DND-41 (cell line): ENCODE results near the gene POFUT1.

Experiments
- ATAC-seq: fragments of 200-7000 bp; cut with Tn5 transposase; 3 replicates; pipeline ENCODE4 v1.9.1; 2021; ENCODE audit warnings: low read depth; ENCODE audit not compliant: insufficient read depth
- DNase-seq: peaks from one replicate; pipeline ENCODE4 v3.0.0-alpha.2; 2020
- H2AFZ ChIP-seq: 2 replicates; pipeline ENCODE4 v1.6.0; 2012; ENCODE audit warnings: low read depth, low read length
- H3K27ac ChIP-seq: 2 replicates; pipeline ENCODE4 v1.5.1; 2012; ENCODE audit warnings: low read length, inconsistent platforms
- H3K27me3 ChIP-seq: fragments of 200-600 bp; sonication (generic); 2 replicates; pipeline ENCODE4 v1.6.0; 2012; ENCODE audit warnings: low read length, mild to moderate bottlenecking, inconsistent platforms; ENCODE audit not compliant: insufficient read depth, poor library complexity
- H3K36me3 ChIP-seq: 2 replicates; pipeline ENCODE4 v1.5.1; 2012; ENCODE audit warnings: low read length, inconsistent platforms; ENCODE audit not compliant: insufficient read depth
- H3K4me1 ChIP-seq: 2 replicates; pipeline ENCODE4 v1.5.1; 2012; ENCODE audit warnings: mild to moderate bottlenecking, low read length; ENCODE audit not compliant: insufficient read depth
- H3K4me2 ChIP-seq: 2 replicates; pipeline ENCODE4 v1.6.0; 2012; ENCODE audit warnings: mild to moderate bottlenecking, moderate library complexity, low read length, inconsistent platforms; ENCODE audit not compliant: insufficient read depth
- H3K4me3 ChIP-seq, 2 experiments: fragments of 200-600 bp in 1 of 2; shearing (Covaris generic) in 1 of 2; 2 replicates each; pipeline ENCODE4 v1.5.1; 2012 to 2016; ENCODE audit warnings: inconsistent platforms in 2 of 2, low read length in 2 of 2, mild to moderate bottlenecking in 2 of 2, low read depth in 1 of 2, moderate library complexity in 1 of 2
- H3K79me2 ChIP-seq: 2 replicates; pipeline ENCODE4 v1.6.0; 2012; ENCODE audit warnings: low read length, inconsistent platforms; ENCODE audit not compliant: insufficient read depth
- H3K9ac ChIP-seq: 2 replicates; pipeline ENCODE4 v1.6.0; 2012; ENCODE audit warnings: low read depth, mild to moderate bottlenecking, inconsistent platforms, low read length, moderate library complexity
- H3K9me3 ChIP-seq: 2 replicates; pipeline ENCODE4 v1.5.1; 2012; ENCODE audit warnings: low read length, moderate library complexity, mild to moderate bottlenecking, inconsistent platforms; ENCODE audit not compliant: insufficient read depth, severe bottlenecking
- H4K20me1 ChIP-seq: 2 replicates; pipeline ENCODE4 v1.6.0; 2012; ENCODE audit warnings: low read length; ENCODE audit not compliant: insufficient read depth
- EZH2 ChIP-seq: IDR thresholded peaks from 3 replicates; pipeline ENCODE4 v1.6.1; 2012; ENCODE audit warnings: borderline replicate concordance, low read depth, mild to moderate bottlenecking, moderate library complexity, low read length, inconsistent platforms; ENCODE audit not compliant: severe bottlenecking
- TF ChIP-seq, protein P1 (sequence below): IDR thresholded peaks from 2 replicates; pipeline ENCODE4 v1.5.1; 2012; ENCODE audit warnings: borderline replicate concordance, low read length, moderate library complexity, mild to moderate bottlenecking; ENCODE audit not compliant: poor library complexity, severe bottlenecking; ENCODE audit errors: extremely low read depth

POFUT1 gene

DNA sequence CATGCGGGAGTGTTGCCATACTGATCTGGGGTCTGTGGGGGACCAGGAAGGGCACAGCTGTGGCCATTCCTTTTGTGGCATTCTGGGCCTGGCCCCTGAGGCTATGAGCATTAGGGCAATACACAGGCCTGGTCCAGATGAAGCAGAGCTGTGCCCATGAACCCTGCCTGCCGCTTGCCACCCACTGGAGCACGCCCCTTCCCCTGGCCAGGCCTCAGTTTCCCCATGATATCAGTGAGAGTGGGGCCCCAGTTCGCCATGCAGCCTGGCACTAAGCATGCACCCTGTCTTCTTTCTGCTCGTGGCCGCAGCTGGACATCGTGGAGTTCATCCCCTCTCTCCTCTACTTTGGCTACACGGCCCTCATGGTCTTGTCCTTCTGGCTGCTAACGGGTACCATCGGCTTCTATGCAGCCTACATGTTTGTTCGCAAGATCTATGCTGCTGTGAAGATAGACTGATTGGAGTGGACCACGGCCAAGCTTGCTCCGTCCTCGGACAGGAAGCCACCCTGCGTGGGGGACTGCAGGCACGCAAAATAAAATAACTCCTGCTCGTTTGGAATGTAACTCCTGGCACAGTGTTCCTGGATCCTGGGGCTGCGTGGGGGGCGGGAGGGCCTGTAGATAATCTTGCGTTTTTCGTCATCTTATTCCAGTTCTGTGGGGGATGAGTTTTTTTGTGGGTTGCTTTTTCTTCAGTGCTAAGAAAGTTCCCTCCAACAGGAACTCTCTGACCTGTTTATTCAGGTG lies 42.5 kb upstream of the POFUT1 start:
- ATAC-seq (no peak), DNase-seq (no peak)
- H3K27ac ChIP-seq: no peak overlapping the region
- no peaks in the 10 kb centered on the region for H3K4me1 ChIP-seq
- no peaks in the 10 kb centered on the region for H4K20me1 ChIP-seq
- H3K9ac ChIP-seq: no peak overlapping the region
- no peaks in the 10 kb centered on the region for H3K79me2 ChIP-seq
- TF ChIP-seq, protein P1, sequence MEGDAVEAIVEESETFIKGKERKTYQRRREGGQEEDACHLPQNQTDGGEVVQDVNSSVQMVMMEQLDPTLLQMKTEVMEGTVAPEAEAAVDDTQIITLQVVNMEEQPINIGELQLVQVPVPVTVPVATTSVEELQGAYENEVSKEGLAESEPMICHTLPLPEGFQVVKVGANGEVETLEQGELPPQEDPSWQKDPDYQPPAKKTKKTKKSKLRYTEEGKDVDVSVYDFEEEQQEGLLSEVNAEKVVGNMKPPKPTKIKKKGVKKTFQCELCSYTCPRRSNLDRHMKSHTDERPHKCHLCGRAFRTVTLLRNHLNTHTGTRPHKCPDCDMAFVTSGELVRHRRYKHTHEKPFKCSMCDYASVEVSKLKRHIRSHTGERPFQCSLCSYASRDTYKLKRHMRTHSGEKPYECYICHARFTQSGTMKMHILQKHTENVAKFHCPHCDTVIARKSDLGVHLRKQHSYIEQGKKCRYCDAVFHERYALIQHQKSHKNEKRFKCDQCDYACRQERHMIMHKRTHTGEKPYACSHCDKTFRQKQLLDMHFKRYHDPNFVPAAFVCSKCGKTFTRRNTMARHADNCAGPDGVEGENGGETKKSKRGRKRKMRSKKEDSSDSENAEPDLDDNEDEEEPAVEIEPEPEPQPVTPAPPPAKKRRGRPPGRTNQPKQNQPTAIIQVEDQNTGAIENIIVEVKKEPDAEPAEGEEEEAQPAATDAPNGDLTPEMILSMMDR: no peak
- TF ChIP-seq EZH2: no peak
- H2AFZ ChIP-seq: no peak overlapping the region
- no peak overlapping the region for H3K4me2 ChIP-seq
- peaks cover 62% of the 10 kb centered on the region for H3K36me3 ChIP-seq
- H3K4me3 ChIP-seq: no peak overlapping the region
- no peaks in the 10 kb centered on the region for H3K9me3 ChIP-seq
- no peaks in the 10 kb centered on the region for H3K27me3 ChIP-seq

DNA sequence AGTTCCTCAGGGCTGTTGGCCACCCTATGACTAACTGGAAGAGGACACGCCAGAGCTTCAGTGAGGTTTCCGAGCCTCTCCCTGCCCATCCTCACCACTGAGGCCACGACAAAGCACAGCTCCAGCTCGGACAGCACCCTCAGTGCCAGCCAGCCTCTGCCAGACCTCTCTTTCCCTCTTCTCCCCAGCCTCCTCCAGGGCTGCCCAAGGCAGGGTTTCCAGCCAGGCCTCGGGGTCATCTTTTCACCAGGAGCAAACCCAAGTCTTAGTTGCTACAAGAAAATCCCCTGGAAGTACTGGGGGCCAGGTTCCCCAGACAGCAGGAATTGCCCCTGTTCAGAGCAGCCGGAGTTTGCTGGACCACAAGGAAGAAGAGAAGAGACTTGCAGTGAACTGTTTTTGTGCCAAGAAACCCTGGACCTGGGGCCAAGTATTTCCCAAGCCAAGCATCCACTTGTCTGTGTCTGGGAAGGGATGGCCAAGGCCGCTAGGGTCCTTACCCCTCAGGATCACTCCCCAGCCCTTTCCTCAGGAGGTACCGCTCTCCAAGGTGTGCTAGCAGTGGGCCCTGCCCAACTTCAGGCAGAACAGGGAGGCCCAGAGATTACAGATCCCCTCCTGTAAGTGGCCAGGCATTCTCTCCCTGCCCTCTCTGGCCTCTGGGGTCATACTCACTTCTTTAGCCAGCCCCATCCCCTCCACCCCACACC lies 41.7 kb upstream of the POFUT1 start:
- Histone ChIP-seq H3K9me3 (no peaks in the 10 kb centered on the region), H3K4me3 (no peak overlapping the region), H3K27me3 (no peaks in the 10 kb centered on the region), H3K9ac (no peak overlapping the region), H4K20me1 (no peaks in the 10 kb centered on the region), H3K27ac (no peak overlapping the region), H3K4me1 (no peaks in the 10 kb centered on the region), H3K36me3 (peaks cover 56% of the 10 kb centered on the region), H3K4me2 (no peak overlapping the region), H2AFZ (no peak overlapping the region), H3K79me2 (no peaks in the 10 kb centered on the region)
- TF ChIP-seq, protein P1: no peak
- no peak for ATAC-seq
- no peak for DNase-seq

DNA sequence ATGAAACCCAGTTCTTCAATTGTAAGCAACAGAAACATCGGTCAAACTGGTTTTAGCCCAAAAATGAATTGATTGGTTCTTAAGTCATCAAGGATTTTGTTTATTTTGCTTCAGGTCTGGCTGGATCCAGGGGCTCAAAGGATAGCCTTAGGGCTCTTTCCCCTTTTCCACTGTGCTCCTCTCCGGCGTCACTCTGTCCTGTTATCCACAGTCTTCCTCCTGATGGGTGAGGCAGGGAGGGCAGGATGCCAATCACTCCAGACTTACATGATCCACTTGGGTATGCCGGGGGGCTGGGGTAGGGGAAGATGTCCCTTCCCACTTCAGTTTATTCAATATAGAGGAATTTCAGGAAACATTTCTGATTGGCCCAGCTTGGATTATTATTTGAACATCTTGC lies 40.1 kb upstream of the POFUT1 start:
- Histone ChIP-seq H3K36me3 (peaks cover 41% of the 10 kb centered on the region), H3K79me2 (no peaks in the 10 kb centered on the region), H3K4me2 (no peak overlapping the region), H4K20me1 (no peaks in the 10 kb centered on the region), H3K9ac (no peak overlapping the region), H3K9me3 (no peaks in the 10 kb centered on the region), H2AFZ (no peak overlapping the region), H3K4me1 (no peaks in the 10 kb centered on the region), H3K4me3 (no peak overlapping the region), H3K27ac (no peak overlapping the region), H3K27me3 (no peaks in the 10 kb centered on the region)
- no peak for DNase-seq
- ATAC-seq: no peak
- TF ChIP-seq EZH2: no peak
- TF ChIP-seq, protein P1: no peak
